ENCODE measurements around the gene ITSN1.

- TF ChIP-seq CTCF (IDR thresholded peaks at IDR 0.05) (no peak), POLR2A (IDR thresholded peaks at IDR 0.05) (no peak)
These were observed 187.5 kb downstream of the ITSN1 start for GRCh38 chr21:33829844-33830243.

All from thyroid gland (tissue), 4 donors.